SK-N-SH (cell line): ENCODE measurements around the gene MTHFS. TPM values are rescaled to one million over a fixed set of nuclear protein-coding genes. Genes with fewer than 3 reads are reported as not detected.

Experiments
- CTCF ChIA-PET: fragments of 300-600, 350-600 bp; formaldehyde crosslinking; extraction: SDS; loops from one replicate; lab custom pipeline; 2021; lab: Yijun Ruan, JAX
- POLR2A ChIA-PET: fragments of 350-600 bp; sonication (Branson Sonifier 250); formaldehyde crosslinking; extraction: SDS; loops from one replicate; lab custom pipeline; 2020; ENCODE audit warnings: antibody characterized with exemption, inconsistent platforms; lab: Yijun Ruan, JAX
- DNase-seq: peaks from one replicate; pipeline ENCODE4 v3.0.0; 2012
- H2AFZ ChIP-seq: fragments of 200-600 bp; sonication (generic); 2 replicates; pipeline ENCODE4 v1.8.1; 2016; ENCODE audit warnings: antibody characterized with exemption, mild to moderate bottlenecking, low read depth
- H3F3A ChIP-seq: fragments of 200-600 bp; sonication (generic); replicated peaks from 2 replicates; pipeline ENCODE3; 2016; ENCODE audit warnings: antibody characterized with exemption, mild to moderate bottlenecking; ENCODE audit not compliant: insufficient read depth
- H3K27ac ChIP-seq, 2 experiments: fragments of 200-500 bp in 1 of 2; fragments of 200-600 bp in 1 of 2; sonication (Bioruptor generic) in 1 of 2; sonication (generic), shearing (Covaris generic) in 1 of 2; 2 replicates each; pipeline versions ENCODE4 v1.5.1 to v1.6.1; 2014 to 2016; ENCODE audit warnings: low read depth in 2 of 2, inconsistent platforms in 1 of 2, low read length in 1 of 2, mild to moderate bottlenecking in 1 of 2, mixed read lengths in 1 of 2
- H3K27me3 ChIP-seq: fragments of 200-600 bp; sonication (generic), shearing (Covaris generic); 2 replicates; pipeline ENCODE4 v1.6.1; 2016; ENCODE audit warnings: mixed run types; ENCODE audit not compliant: insufficient read depth
- H3K36me3 ChIP-seq, 2 experiments: fragments of 200-500 bp in 1 of 2; fragments of 200-600 bp in 1 of 2; sonication (Bioruptor generic) in 1 of 2; sonication (generic) in 1 of 2; replicated peaks in 1 of 2; 2 replicates each; pipeline versions ENCODE3 to v1.5.1; 2014 to 2016; ENCODE audit warnings: low read length in 1 of 2, mild to moderate bottlenecking in 1 of 2; ENCODE audit not compliant: insufficient read depth in 2 of 2, control insufficient read depth in 1 of 2
- H3K4me1 ChIP-seq, 2 experiments: fragments of 200-500 bp in 1 of 2; fragments of 200-600 bp in 1 of 2; sonication (Bioruptor generic) in 1 of 2; sonication (generic), shearing (Covaris generic) in 1 of 2; 2 replicates each; pipeline versions ENCODE4 v1.5.1 to v1.6.1; 2014 to 2016; ENCODE audit warnings: low read depth in 1 of 2, low read length in 1 of 2, mixed run types in 1 of 2; ENCODE audit not compliant: insufficient read depth in 2 of 2, control insufficient read depth in 1 of 2
- H3K4me2 ChIP-seq: fragments of 200-600 bp; sonication (generic), shearing (Covaris generic); 2 replicates; pipeline ENCODE4 v1.6.1; 2017; ENCODE audit warnings: mixed run types
- H3K4me3 ChIP-seq, 2 experiments: fragments of 200-500 bp in 1 of 2; fragments of 200-600 bp in 1 of 2; sonication (Bioruptor generic) in 1 of 2; sonication (generic), shearing (Covaris generic) in 1 of 2; 2 replicates each; pipeline versions ENCODE4 v1.5.1 to v1.8.1; 2014 to 2016; ENCODE audit warnings: low read depth in 2 of 2, inconsistent platforms in 1 of 2, low read length in 1 of 2, mild to moderate bottlenecking in 1 of 2, mixed read lengths in 1 of 2, moderate library complexity in 1 of 2
- H3K79me2 ChIP-seq: fragments of 200-600 bp; sonication (generic); 2 replicates; pipeline ENCODE4 v1.8.1; 2017; ENCODE audit warnings: mild to moderate bottlenecking; ENCODE audit not compliant: insufficient read depth
- H3K9ac ChIP-seq: fragments of 200-600 bp; sonication (generic); 2 replicates; pipeline ENCODE4 v1.6.1; 2017; ENCODE audit warnings: mixed run types
- H3K9me2 ChIP-seq: fragments of 200-600 bp; sonication (generic); 2 replicates; pipeline ENCODE4 v1.6.1; 2017; ENCODE audit warnings: mixed run types
- H3K9me3 ChIP-seq: fragments of 200-600 bp; sonication (generic); 2 replicates; pipeline ENCODE4 v1.6.1; 2017; ENCODE audit warnings: mixed run types, mild to moderate bottlenecking, moderate library complexity
- H4K20me1 ChIP-seq: fragments of 200-600 bp; sonication (generic); 2 replicates; pipeline ENCODE4 v1.6.1; 2017; ENCODE audit warnings: mild to moderate bottlenecking, mixed run types; ENCODE audit not compliant: insufficient read depth
- ELF1 ChIP-seq: IDR thresholded peaks from 2 replicates; pipeline ENCODE4 v1.4.0; 2012
- EZH2phosphoT487 ChIP-seq: fragments of 200-600 bp; sonication (generic); IDR thresholded peaks from 2 replicates; pipeline ENCODE4 v1.6.1; 2017; ENCODE audit warnings: low read depth, mixed run types, mild to moderate bottlenecking, antibody characterized with exemption, moderate library complexity, borderline replicate concordance
- FOSL2 ChIP-seq: IDR thresholded peaks from 2 replicates; pipeline ENCODE4 v1.4.0; 2012; ENCODE audit warnings: low read depth, mild to moderate bottlenecking, moderate library complexity, borderline replicate concordance
- GABPA ChIP-seq: IDR thresholded peaks from 2 replicates; pipeline ENCODE4 v1.4.0; 2012; ENCODE audit warnings: low read depth, mild to moderate bottlenecking
- GATA2 ChIP-seq: sonication (generic); formaldehyde crosslinking; IDR thresholded peaks from 2 replicates; pipeline ENCODE4 v1.5.0; 2020; ENCODE audit warnings: mild to moderate bottlenecking, missing genetic modification reagents
- MEF2A ChIP-seq: IDR thresholded peaks from 2 replicates; pipeline ENCODE4 v1.4.0; 2012; ENCODE audit warnings: low read depth, borderline replicate concordance
- MXI1 ChIP-seq: IDR thresholded peaks from 2 replicates; pipeline ENCODE4 v1.6.1; 2012; ENCODE audit warnings: mild to moderate bottlenecking, low read depth, low read length, improper control_type of control experiment
- NFIC ChIP-seq: IDR thresholded peaks from 2 replicates; pipeline ENCODE4 v1.4.0; 2012; ENCODE audit warnings: borderline replicate concordance
- NRF1 ChIP-seq: IDR thresholded peaks from 2 replicates; pipeline ENCODE4 v1.6.1; 2012; ENCODE audit warnings: low read depth, mild to moderate bottlenecking, low read length
- POLR2AphosphoS5 ChIP-seq: IDR thresholded peaks from 2 replicates; pipeline ENCODE4 v1.6.1; 2012; ENCODE audit warnings: low read depth, low read length
- RAD21 ChIP-seq: IDR thresholded peaks from 2 replicates; pipeline ENCODE4 v1.6.1; 2012; ENCODE audit warnings: mild to moderate bottlenecking, low read length
- RFX5 ChIP-seq: IDR thresholded peaks from 2 replicates; pipeline ENCODE4 v1.6.1; 2012; ENCODE audit warnings: mild to moderate bottlenecking, improper control_type of control experiment, low read length
- SMC3 ChIP-seq: IDR thresholded peaks from 2 replicates; pipeline ENCODE4 v1.6.1; 2012; ENCODE audit warnings: low read depth, low read length, improper control_type of control experiment
- TAF1 ChIP-seq: IDR thresholded peaks from 2 replicates; pipeline ENCODE4 v1.6.1; 2012; ENCODE audit warnings: low read depth, mild to moderate bottlenecking, low read length, moderate library complexity, borderline replicate concordance
- TCF12 ChIP-seq: IDR thresholded peaks from 2 replicates; pipeline ENCODE4 v1.4.0; 2012
- YY1 ChIP-seq: IDR thresholded peaks from 2 replicates; pipeline ENCODE4 v1.4.0; 2012; ENCODE audit warnings: low read depth, mild to moderate bottlenecking
- WGBS: methylation state at CpG from one replicate; pipeline ENCODE4 v1.1.6; 2017; ENCODE audit warnings: low lambda C conversion rate; 5-methylcytosine and 5-hydroxymethylcytosine counted together
- polyA plus RNA-seq, 3 experiments: library from polyadenylated mRNA; depleted of rRNA; stranded (reverse); fragments of >200 nt; gene quantifications; 2 replicates each; pipeline ENCODE4 v1.2.3, GENCODE V29; 2012
- TF ChIP-seq, protein P1 (sequence below): IDR thresholded peaks from 2 replicates; pipeline ENCODE4 v1.4.0; 2012; ENCODE audit warnings: low read depth, borderline replicate concordance
- TF ChIP-seq, protein P2 (sequence below): fragments of 150-350 bp; IDR thresholded peaks from 2 replicates; pipeline ENCODE4 v1.6.1; 2016; ENCODE audit warnings: mild to moderate bottlenecking, low read depth, low read length
- TF ChIP-seq, protein P3 (sequence below): IDR thresholded peaks from 2 replicates; pipeline ENCODE4 v1.4.0; 2012; ENCODE audit warnings: low read depth, borderline replicate concordance
- TF ChIP-seq, protein P4 (sequence below): fragments of 200-600 bp; sonication (generic); IDR thresholded peaks from 2 replicates; pipeline ENCODE4 v1.6.1; 2017; ENCODE audit warnings: antibody characterized with exemption, mild to moderate bottlenecking, moderate library complexity

MTHFS gene
- polyA plus RNA-seq, 1 of the 3 experiments (the other 2 are of a cell fraction) = 21.9 TPM

DNA sequence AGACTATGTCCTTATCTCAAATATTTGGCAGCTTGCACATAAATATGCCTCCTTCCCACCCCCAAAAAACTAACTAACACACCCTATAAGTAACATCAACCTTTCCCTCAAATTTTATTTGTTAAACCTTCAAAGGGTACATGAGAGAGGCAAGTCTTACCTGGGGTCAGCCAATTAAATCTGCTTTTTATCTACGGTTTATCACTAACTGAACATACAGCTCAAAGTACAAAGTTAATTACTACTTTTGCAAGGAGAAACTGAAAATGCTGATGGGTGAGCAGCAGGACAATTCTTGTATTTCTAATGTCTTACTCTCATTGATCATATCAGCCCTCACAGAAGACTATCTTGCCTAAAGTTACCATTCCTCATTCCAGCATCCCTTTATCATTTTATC lies 34.6 kb downstream of the MTHFS start:
- Histone ChIP-seq H3K79me2 (no peaks in the 10 kb centered on the region), H3K4me1 (no peaks in the 10 kb centered on the region; a peak in 2 of 4 replicates), H3K36me3 (peaks cover 0 to 6% of the 10 kb centered on the region in 2 experiments), H4K20me1 (no peaks in the 10 kb centered on the region), H2AFZ (no peak overlapping the region), H3K27me3 (no peaks in the 10 kb centered on the region), H3F3A (no peaks in the 10 kb centered on the region), H3K9ac (no peak overlapping the region), H3K4me3 (no peak overlapping the region), H3K9me3 (no peaks in the 10 kb centered on the region), H3K27ac (no peak overlapping the region), H3K9me2 (no peaks in the 10 kb centered on the region), H3K4me2 (no peak overlapping the region)
- DNase-seq = no peak
- ChIA-PET POLR2A (no interaction called here), CTCF (interaction anchor here (1.0 to 10.1 kb wide), 4 partner anchors 8 to 522 kb away, joined by 3 to 198 read pairs (median 11); no protein-coding TSS in a partner anchor)
- WGBS = 97% methylated on average over 1 of the region's 1 CpG
- no peak for TF ChIP-seq ELF1
- TF ChIP-seq RAD21 = no peak
- TF ChIP-seq EZH2phosphoT487 = no peak
- TF ChIP-seq TAF1 = no peak
- no peak for TF ChIP-seq GABPA
- TF ChIP-seq RFX5 = no peak
- no peak for TF ChIP-seq YY1
- no peak for TF ChIP-seq MXI1
- TF ChIP-seq SMC3 = no peak
- TF ChIP-seq, protein P1, sequence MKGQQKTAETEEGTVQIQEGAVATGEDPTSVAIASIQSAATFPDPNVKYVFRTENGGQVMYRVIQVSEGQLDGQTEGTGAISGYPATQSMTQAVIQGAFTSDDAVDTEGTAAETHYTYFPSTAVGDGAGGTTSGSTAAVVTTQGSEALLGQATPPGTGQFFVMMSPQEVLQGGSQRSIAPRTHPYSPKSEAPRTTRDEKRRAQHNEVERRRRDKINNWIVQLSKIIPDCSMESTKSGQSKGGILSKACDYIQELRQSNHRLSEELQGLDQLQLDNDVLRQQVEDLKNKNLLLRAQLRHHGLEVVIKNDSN = no peak
- no peak for TF ChIP-seq GATA2
- TF ChIP-seq FOSL2 = no peak
- TF ChIP-seq POLR2AphosphoS5 = no peak
- no peak for TF ChIP-seq NRF1
- TF ChIP-seq, protein P2, sequence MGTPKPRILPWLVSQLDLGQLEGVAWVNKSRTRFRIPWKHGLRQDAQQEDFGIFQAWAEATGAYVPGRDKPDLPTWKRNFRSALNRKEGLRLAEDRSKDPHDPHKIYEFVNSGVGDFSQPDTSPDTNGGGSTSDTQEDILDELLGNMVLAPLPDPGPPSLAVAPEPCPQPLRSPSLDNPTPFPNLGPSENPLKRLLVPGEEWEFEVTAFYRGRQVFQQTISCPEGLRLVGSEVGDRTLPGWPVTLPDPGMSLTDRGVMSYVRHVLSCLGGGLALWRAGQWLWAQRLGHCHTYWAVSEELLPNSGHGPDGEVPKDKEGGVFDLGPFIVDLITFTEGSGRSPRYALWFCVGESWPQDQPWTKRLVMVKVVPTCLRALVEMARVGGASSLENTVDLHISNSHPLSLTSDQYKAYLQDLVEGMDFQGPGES = no peak
- no peak for TF ChIP-seq NFIC
- no peak for TF ChIP-seq TCF12
- TF ChIP-seq, protein P3, sequence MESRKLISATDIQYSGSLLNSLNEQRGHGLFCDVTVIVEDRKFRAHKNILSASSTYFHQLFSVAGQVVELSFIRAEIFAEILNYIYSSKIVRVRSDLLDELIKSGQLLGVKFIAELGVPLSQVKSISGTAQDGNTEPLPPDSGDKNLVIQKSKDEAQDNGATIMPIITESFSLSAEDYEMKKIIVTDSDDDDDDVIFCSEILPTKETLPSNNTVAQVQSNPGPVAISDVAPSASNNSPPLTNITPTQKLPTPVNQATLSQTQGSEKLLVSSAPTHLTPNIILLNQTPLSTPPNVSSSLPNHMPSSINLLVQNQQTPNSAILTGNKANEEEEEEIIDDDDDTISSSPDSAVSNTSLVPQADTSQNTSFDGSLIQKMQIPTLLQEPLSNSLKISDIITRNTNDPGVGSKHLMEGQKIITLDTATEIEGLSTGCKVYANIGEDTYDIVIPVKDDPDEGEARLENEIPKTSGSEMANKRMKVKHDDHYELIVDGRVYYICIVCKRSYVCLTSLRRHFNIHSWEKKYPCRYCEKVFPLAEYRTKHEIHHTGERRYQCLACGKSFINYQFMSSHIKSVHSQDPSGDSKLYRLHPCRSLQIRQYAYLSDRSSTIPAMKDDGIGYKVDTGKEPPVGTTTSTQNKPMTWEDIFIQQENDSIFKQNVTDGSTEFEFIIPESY = no peak
- no peak for TF ChIP-seq MEF2A
- TF ChIP-seq, protein P4, sequence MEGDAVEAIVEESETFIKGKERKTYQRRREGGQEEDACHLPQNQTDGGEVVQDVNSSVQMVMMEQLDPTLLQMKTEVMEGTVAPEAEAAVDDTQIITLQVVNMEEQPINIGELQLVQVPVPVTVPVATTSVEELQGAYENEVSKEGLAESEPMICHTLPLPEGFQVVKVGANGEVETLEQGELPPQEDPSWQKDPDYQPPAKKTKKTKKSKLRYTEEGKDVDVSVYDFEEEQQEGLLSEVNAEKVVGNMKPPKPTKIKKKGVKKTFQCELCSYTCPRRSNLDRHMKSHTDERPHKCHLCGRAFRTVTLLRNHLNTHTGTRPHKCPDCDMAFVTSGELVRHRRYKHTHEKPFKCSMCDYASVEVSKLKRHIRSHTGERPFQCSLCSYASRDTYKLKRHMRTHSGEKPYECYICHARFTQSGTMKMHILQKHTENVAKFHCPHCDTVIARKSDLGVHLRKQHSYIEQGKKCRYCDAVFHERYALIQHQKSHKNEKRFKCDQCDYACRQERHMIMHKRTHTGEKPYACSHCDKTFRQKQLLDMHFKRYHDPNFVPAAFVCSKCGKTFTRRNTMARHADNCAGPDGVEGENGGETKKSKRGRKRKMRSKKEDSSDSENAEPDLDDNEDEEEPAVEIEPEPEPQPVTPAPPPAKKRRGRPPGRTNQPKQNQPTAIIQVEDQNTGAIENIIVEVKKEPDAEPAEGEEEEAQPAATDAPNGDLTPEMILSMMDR = no peak
